ENCODE measurements around the gene GTPBP10.

GRCh38 chr7:90409667-90410066 is 63.2 kb downstream of the GTPBP10 start:
- TF ChIP-seq CTCF (IDR thresholded peaks at IDR 0.05; ENCODE audit: low read depth, low read length, poor library complexity, severe bottlenecking) (no peak), EZH2phosphoT487 (IDR thresholded peaks at IDR 0.05; ENCODE audit: borderline replicate concordance, low read length) (no peak)

All from DOHH2 (cell line).